ENCODE results near the gene PLEKHM2. TPM values are rescaled to one million over a fixed set of nuclear protein-coding genes. Genes with fewer than 3 reads are reported as not detected.

Gene PLEKHM2
- total and polyA plus RNA-seq, 2 of the 4 experiments (the other 2 are of a cell fraction): 24.7 to 48.0 TPM

DNA sequence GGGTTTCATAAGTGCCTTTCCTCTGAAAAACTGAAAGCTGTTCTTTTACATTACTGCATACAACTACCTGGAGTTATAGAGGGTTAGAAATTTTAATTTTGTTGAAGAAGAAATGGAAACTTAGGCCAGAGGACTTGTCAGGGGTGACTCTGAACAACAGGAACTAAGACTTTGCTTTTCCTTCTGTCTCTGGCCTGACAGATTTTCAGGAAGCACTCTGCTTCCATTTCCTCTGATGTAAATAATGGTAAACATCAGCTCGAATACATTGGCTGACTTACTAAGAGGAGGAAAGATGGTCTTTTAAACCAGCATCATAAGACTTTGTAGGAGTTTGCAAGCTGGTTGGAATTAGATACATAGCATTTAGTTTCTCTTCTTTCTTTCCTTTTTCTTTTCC, 27.1 kb upstream of the PLEKHM2 start:
- no TSS peak for BruUV-seq (replicated peaks)
- H3K4me2 ChIP-seq (ENCODE audit: low read depth, low read length): no peak overlapping the region
- H3K23ac ChIP-seq (ENCODE audit: low read depth, low read length): no peak overlapping the region
- peaks cover 14 to 19% of the 10 kb centered on the region in 2 experiments; a peak in 3 of 4 replicates for H3K79me1 ChIP-seq (ENCODE audit: low read depth in 1 of 2, low read length in 2 of 2)
- no CpG with 5 or more reads among the region's 1 CpG for WGBS, 2 experiments (ENCODE audit: extremely low coverage in 2 of 2, insufficient read length in 1 of 2)
- H2AK5ac ChIP-seq (ENCODE audit: low read depth, low read length): no peak overlapping the region
- ChIA-PET CTCF (interaction anchor here (0.9 kb wide), 1 partner anchor 14 kb away, joined by 3 read pairs; no protein-coding TSS in a partner anchor), POLR2A (ENCODE audit: unreplicated experiment) (no interaction called here)
- no peak overlapping the region for H3K14ac ChIP-seq (replicated peaks; ENCODE audit: low read depth, low read length)
- H4K91ac ChIP-seq (ENCODE audit: insufficient read depth, low read depth, low read length): no peak overlapping the region
- H2AK9ac ChIP-seq (replicated peaks; ENCODE audit: low read depth, low read length, poor library complexity): no peak overlapping the region
- in situ Hi-C loops (cut with MboI; ENCODE audit: low sequenced_read_pairs) (no loop called here), dilution Hi-C loops (cut with HindIII; ENCODE audit: low sequenced_read_pairs, unreplicated experiment) (no loop called here), intact Hi-C loops (cut with micrococcal nuclease) (no loop called here)
- no peak overlapping the region for H4K5ac ChIP-seq (ENCODE audit: low read depth, low read length)
- H2BK15ac ChIP-seq (ENCODE audit: low read depth, low read length): no peak overlapping the region
- H3K9ac ChIP-seq (ENCODE audit: low read depth, low read length): no peak overlapping the region
- peaks cover 17% of the 10 kb centered on the region for H3K36me3 ChIP-seq (ENCODE audit: control insufficient read depth, insufficient read depth, low read length)
- ATAC-seq (ENCODE audit: low read depth) (no peak), DNase-seq (no peak)
- no peak overlapping the region for H3K4me3 ChIP-seq (ENCODE audit: insufficient read depth, low read depth, low read length)
- no peak overlapping the region for H3K18ac ChIP-seq (ENCODE audit: low read depth, low read length)
- peaks cover 3% of the 10 kb centered on the region; the same call in 1 of the 2 replicates for H3K9me1 ChIP-seq (ENCODE audit: insufficient read depth, low read length)
- no peaks in the 10 kb centered on the region for H3K9me3 ChIP-seq (ENCODE audit: control insufficient read depth, insufficient read depth, low read length)
- H3K56ac ChIP-seq (ENCODE audit: extremely low read depth, insufficient read depth, low read length): no peak overlapping the region
- H4K8ac ChIP-seq (ENCODE audit: low read depth in 2 of 2, low read length in 2 of 2): no peak overlapping the region
- H2BK20ac ChIP-seq (ENCODE audit: low read depth, low read length): no peak overlapping the region
- no peaks in the 10 kb centered on the region for H3K4me1 ChIP-seq (ENCODE audit: control insufficient read depth, insufficient read depth, low read length)
- no peak overlapping the region for H2BK120ac ChIP-seq (ENCODE audit: low read depth, low read length)
- H2AFZ ChIP-seq (replicated peaks; ENCODE audit: low read length, poor library complexity): no peak overlapping the region
- no peaks in the 10 kb centered on the region for H3K27me3 ChIP-seq (ENCODE audit: control insufficient read depth, insufficient read depth, low read length)
- TF ChIP-seq MXI1 (IDR thresholded peaks at IDR 0.05; ENCODE audit: borderline replicate concordance, low read depth, low read length) (no peak), NFE2L2 (IDR thresholded peaks at IDR 0.05; ENCODE audit: low read depth, low read length) (no peak)
- no peak overlapping the region for H3K27ac ChIP-seq (ENCODE audit: insufficient read depth, low read length)
- no peaks in the 10 kb centered on the region; the same call in 1 of the 2 replicates for H4K20me1 ChIP-seq (ENCODE audit: insufficient read depth, low read length)
- H3K4ac ChIP-seq (ENCODE audit: low read depth, low read length): no peak overlapping the region
- no peak overlapping the region for H2BK5ac ChIP-seq (ENCODE audit: low read depth, low read length, poor library complexity, severe bottlenecking)

Measured in IMR-90 (cell line).